Stimulated activated CD4-positive, alpha-beta T cell treated with anti-CD3 and anti-CD28 coated beads, Interleukin-4, amount 100 ng/mL, for 4 hours (primary cell): ENCODE results near the gene MAP7D1.
A peak's percentile ranks its signal among the peaks of the same experiment; 100 is the strongest.

Experiments
- DNase-seq, 2 experiments: peaks; one replicate each; pipeline ENCODE4 v3.0.0-alpha.2; 2020

The MAP7D1 gene

DNA sequence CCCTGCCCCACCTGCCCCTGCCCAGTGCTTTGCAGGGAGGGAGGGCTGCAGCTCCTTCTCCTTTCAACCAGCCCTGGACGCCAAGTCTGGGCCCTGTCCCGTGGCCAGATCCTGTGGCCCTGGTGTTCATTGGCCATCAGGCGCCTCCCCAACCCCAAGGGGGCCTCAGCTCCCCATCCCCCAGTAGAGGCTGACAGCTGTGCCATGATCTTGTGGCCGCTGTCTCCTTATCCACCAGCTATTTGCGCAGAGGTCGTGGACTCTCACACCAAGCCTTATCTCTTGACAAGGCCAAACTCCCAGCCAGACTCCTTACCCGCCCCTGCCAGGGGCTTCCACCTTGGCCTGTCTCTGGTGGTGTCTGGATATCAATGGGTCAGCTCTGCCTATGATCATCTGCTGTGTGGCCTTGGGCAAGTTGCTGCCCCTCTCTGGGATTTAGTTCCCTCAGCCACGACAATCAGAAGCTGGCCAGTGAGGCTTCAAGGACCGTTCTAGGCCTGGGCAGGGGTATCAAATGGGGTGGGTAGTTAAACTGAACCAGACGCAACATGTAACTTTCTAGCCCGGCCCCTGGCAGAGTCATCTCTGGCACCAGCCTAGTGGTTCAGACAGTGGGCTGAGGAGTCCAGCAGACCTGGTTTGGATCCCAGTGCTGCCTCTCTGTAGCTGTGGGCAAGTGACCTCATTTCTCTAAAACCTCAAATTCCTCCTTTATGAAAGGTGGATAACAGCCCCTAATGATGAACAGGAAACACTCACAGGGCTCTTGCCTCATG, 27.6 kb upstream of the MAP7D1 start:
- DNase-seq: no peak

DNA sequence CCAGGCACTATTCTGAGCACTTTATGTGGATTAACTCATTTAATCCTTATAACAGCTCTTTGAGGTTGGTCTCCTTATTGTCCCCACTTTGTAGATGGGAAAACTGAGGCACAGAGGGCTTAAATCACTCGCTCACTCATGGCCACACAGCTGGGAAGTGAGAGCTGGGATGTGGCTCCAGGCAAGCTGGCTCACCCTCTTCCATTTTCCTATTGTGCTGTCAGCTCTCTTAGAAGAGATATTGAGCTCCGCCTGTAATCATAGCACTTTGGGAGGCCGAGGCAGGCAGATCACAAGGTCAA, 27.1 kb upstream of the MAP7D1 start:
- no peak for DNase-seq

DNA sequence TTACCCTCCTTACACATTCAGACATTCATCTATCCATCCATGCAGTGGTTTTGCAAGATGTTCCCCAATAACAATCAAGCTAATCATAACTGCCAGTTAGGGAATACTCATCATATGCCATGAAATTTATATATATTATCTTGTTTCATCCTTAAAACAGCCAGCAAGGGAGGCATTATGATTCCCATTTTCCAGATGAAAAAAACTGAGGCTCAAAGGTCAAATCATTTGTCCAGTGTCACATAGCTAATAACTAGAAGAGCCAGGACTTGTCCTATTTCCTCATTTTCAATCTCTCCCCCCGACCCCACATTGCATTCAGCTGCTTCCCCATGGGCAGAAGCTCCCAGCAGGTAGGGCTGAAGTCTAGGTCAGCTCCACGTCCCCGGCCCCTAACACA, 23.9 kb upstream of the MAP7D1 start:
- no peak for DNase-seq

DNA sequence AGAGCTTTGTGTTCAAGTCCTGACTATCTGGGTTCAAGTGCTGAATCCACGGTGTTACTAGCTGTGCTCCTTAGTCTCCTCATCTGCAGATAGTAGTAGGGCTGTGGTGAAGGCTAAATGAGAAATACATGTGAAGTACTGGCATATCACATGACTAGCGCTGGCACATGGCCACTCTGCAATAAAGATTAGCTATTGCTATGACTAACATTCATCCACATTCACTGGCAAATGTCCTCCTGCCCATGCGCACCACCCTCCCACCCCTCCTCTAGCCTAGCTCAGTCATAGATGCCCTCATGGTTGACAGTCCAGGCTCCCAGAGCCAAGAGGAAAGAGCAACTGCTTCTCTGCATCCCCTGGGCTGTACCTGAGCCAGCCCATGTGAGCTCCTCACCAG, 22.5 kb upstream of the MAP7D1 start:
- no peak for DNase-seq

DNA sequence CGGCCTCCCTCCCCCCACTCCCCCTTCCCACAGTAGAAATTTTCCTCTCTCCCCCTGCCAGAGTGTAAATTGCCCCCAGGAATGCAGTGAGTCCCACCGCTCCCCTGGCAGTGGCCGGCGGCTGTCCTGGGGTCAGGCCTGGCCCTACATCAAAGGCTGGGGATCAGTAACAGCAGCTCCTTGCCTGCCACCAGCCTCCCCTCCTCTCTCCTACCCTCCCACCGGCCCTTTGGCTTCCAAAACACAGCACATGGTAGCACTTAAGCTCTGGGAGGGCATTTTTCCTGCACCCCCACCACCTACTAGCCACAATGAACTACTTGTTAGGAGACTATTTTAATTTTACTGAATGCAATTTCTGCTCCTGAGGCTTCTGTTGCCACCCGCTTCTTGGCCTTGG, 21.9 kb upstream of the MAP7D1 start:
- DNase-seq: no peak

DNA sequence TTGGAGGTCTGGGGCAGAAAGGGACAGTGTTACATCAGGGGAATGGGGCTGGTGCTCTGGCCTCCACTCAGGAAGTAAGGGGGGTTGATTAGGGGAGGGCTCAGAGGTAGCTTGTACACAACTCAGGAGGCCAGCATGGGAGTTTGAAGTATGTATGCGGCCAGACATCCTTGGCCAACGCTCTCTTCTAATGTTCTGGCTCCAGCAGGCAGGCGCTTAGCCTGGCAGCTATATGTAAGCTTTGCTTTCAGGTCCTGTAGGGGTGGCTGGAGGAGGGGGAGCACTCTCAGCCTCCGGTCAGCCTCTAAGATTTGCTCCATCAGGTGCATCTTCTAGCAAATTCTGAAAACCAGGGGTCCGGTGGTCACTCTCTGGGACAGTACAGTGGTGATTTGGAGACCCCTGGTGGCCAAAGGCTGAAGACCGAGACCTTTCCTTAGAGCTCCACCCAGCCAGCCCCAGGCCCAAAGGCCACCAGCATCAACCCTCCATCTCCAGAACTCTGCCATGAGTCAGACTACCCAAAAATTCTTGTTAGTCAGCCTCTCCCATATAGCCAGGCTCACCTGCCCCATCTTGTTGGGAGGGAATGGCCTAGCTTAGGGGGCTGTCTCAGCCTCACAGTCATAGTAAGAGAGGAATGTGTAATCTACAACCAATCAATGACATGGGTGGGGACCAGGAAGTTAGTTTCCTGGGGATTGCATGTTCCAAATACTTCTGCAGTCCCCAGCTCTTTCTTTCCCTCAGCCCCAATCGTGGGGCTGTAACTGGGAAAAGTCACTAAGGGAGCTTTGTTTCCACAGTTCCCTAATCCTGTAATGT, 21.2 kb upstream of the MAP7D1 start:
- DNase-seq: peak in 1 of 2 experiments; percentile 15

DNA sequence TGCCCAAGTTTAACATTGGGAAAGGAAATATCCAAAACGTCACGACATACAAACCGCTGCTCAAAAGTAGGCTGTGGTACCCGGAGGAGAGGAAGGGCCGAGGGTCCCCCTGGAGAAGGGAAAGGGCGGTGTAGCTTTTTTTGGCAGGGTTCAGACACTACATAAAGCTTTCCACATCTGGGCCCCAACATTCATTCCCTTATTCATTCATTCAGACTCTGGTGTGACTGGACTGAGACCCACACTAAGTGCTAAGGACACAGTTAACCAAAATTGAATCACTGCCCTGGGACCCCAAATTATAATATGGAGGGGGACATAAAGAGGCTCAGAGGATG, 20.7 kb upstream of the MAP7D1 start:
- no peak for DNase-seq

DNA sequence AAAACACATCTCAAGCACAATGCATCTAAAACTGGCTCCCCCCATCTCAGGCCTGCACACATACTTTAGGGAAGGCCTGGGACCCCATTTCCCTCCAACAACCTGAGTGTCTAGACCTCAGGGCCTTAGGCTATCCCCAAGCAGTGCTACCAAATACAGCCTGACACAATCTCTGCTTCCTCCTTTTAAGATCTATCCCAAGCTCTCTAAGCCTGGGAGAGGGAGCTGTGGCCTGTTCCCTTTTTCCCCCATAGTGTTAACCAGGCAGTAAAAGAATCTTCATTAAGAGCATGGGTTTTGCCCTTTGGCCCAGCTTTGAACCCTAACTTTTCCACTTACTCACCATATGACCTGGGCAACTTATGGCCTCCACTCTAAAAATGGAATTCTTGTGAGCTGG, 20.2 kb upstream of the MAP7D1 start:
- DNase-seq: no peak

DNA sequence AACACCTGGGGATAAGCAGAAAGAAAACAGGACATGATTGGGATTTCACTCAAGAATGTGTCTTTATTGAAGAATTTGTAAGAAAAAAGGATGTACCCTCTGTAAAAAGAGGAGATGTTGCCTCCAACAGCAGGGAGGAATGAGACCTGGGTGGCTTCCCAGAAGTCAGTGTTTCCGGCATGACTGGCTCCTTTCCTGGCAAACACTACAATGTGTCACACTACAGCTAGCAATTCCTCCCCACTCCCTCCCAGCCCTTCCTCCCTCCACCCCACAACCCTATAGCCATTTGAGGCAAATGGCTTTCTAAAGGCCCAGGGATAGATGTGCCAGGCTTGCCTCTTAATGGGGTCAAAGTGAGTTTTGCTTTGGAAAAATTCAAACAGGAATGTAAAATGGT, 19.4 kb upstream of the MAP7D1 start:
- DNase-seq: no peak

DNA sequence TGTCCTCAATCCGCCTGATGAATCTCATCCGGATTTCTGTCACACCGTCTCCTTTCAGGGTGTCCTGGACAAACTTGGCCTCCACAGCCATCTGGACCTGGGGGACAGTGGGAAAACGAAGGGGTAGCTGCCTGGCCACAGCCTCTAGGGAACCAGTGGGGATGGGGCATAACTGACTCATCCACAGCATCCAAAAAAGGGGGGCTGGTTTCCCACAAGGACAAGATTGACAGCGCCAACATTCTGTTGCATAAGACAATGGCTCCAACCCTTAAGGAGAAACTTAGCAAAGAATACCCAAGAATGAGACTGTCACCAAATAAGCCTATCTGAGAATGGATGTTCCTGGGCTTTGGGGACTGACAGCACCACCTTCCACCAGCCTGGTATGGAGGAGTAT, 18.7 kb upstream of the MAP7D1 start:
- no peak for DNase-seq

DNA sequence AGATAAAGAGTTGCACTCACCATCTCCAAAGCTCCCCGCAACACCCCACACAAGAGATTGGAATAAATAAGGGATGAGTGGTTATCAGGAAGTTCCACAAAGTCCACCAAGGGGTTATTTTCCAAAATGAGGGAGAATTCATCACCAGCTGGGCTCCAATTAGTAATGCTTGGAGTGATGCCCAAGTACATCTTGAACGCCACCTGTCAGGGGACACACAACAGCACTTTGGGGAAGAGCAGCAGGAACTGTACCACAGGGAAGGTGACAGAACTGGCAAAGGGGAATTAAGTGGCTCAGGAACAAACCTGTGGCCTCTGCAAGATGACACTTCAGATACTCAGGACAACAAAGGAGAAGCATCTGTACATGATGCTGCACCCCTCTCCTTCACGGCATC, 18.2 kb upstream of the MAP7D1 start:
- no peak for DNase-seq

DNA sequence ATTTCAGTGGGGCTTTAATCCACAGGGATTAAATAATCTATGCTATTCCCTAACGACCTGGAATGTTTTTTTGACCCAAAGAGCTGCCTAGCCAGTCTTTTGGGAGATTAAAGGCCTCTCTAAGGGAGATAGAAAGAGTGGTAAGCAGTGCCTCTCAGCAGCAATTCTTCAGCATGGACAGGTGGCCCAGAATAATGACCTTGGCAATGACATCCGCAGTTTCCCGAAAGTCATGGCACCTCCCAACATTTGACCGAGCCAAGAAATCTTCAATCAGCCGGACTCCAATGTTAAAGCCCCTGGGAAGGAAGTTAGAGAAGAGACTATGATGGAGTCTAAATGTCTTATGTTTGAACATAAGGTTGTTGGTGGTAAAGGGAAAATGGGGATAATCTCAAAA, 16.4 kb upstream of the MAP7D1 start:
- no peak for DNase-seq

DNA sequence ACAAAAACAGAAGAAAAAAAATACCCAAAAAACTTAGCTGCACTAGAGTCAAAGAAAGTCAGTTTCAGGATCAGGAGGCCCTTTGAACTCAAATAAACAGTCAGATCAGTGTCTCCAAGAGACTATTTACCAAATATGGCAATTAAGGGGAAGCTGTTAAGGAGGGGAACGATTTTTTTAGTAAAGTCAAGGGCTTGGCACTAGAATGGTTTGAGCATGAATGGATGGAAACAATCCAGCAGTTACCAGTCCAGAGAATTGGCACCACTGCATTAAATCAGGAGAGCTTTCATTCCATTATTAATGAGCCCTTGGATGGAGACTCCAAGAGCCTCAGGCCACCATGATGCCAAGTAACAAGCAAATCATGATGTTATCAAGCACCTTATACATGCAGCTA, 13.8 kb upstream of the MAP7D1 start:
- no peak for DNase-seq

DNA sequence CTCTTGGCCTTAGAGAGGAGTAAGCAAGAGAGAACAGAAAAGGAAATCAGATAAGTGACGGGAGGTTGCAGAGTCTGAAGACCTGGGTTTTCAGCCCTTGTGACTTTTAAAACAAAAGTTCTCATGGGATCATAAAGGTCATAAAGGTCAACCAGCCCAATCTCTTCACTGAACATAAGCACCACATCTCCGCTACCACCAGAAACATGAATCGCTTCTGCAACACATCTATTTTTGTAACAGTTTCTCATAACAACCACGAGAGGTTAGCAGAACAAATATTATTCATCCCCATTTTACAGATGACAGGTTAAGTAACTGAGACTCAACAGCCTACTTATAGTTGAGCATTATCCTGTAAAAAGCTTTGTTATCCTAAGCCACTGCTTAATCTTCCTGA, 12.5 kb upstream of the MAP7D1 start:
- no peak for DNase-seq

DNA sequence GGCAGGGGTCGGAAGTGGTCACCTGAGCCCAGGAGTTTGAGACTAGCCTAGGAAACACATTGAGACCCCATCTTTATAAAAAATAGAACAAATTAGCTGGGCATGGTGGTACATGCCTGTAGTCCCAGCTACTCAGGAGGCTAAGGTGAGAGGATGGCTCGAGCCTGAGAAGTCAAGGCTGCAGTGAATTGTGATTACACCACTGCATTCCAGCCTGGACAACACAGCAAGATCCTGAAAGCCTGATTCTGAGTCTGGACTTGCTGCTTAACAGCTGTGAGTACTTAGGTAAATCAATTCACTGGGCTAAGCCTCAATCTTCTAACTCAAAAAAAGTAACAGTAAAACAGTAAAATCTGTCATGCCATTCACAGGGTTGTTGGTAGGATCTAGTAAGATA, 11.5 kb upstream of the MAP7D1 start:
- DNase-seq: no peak

DNA sequence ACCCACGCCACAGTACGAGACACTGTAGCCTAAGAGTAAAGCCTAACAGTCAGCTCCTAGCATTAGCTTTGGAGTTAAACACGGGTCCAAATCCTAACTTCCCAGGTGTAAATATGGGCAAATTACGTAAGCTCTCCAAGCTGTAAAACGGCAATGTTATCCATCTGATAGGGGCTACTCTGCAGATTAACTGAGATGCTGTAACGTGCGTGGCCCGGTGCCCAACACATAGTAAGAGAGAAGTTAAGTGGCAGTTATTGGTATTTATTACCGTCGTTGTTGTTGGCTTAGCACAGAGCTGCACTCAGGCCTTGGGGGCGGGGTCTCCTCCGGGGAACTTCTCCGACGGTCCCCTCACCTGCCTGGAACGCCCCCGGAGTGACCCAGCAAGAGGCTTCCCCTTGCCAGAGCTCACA, 7.1 kb upstream of the MAP7D1 start:
- DNase-seq: no peak

DNA sequence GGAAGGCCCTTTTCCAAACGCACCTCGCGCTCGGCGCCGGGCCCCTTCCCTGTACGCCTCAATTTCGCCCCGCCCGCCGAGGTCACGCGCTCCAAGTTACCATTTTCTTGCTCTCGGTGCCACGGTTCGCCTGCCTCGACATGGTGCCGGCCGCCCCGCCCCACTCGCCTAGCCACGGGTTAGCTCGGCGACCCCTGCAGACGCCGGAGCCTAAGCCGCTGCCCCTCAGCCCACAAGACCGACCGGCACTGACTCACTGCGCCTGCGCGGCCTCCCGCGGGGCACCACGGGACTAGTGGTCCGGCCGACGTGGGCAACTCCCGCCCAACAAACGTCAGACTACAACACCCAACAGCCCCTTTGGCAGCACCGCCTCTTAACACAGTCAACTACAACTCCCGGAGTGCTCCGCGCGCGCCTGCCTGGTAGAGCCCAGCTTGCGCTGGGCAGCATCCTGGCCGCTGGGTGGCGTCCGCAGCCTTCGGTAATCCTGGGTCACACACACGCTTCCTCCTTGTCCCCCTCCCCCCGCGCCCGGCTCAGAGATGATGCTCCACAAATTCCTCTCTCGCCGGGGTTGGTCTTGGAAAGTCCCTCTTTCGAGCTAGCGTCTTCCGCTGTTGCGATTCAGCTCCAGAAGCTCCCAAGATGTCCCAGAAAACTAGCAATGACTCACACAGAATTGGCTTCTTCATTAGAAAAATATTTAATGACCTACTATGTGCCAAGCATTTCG, 6.6 kb upstream of the MAP7D1 start, which contains the start of gene TRAPPC3:
Gene TRAPPC3 (minus strand): TSS at position 250 of the 736 bp plus-strand sequence. CDS start 108 bp downstream, at position 142.
- DNase-seq: peak; percentile 99 to 100

DNA sequence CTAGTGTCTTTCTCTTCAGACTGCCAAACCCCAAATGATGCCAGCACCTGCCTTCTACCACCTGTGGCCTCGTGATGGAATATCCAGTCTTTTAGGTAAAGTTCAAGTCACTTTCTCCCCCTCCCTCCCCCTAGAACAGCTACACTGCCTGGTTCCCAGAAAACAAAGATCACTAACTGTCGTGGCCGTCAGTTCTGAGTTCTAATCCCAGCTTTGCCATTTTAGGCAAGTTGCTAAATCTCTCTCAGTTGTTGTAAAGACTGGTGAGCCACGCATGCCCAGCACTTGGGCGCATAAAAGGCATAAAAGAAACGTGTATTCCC, 6.0 kb upstream of the MAP7D1 start:
- no peak for DNase-seq

DNA sequence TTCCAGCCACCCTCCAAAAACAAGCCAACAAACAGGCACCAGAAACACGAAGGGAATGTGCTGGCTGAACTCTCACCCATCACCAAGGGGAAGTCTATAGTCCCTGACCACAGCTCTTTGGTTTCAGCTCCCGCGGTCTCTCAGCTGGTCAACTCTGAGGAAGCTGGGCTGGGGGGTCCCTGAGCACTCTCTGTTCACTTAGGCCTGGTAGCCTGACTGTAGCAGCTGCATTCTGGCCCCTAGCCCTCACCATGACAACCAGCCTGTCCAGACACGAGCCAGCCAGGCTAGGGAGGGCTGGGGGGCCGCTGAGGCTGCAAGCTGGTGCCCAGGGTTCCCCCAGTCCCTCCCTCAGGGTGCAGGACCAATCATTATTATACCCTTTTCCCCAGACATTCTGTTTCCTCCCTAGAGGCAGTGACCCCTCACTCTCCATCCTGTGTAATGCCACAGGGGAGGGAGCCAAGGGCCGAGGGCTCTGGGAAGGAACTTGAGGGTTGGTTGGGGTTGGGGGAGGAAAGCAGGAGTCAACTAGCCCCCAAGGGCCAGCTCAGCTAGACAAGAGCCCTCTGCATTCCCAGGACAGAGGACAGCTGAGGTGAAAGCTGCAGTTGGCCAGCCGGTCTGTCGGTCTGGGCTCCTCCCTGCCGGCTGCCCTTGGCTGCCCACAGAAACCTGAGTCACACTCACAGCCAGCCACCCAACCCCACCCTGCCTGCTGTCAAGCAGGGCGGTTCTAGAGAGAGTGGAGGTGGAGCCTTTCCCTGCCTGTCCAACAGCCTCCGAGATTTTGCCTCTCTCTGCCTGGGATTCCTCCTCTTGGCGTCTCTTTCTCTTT, 5.4 kb upstream of the MAP7D1 start:
- peak; percentile 54 to 69 for DNase-seq

DNA sequence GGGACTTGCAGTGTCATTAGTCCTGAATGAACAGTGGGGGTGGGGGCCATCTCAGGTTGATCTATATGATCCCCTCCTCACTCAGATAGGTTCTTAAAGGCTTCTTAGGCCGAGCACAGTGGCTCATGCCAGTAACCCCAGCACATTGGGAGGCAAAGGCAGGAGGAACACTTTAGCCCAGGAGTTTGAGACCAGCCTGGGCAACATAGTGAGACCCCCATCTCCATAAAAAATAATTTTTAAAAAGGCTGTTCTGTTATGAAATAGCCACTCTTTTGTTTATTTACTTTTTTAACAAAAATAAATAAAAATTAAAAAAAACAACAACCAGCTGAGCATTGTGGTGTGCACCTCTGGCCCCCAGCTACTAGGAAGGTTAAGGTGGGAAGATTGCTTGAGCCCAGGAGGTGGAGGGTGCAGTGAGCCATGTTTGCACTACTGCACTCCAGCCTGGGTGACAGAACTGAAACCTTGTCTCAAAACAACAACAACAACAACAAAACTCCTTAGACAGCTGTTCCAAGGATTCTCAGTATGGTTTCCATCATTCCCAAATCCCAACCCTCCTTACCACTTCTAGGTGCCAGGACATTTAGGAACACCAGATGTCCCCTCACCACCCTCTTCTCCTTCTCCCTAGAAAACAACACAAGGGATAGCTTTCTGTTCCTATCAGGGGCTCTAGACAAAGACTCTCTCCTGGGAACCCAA, 4.7 kb upstream of the MAP7D1 start:
- no peak for DNase-seq

DNA sequence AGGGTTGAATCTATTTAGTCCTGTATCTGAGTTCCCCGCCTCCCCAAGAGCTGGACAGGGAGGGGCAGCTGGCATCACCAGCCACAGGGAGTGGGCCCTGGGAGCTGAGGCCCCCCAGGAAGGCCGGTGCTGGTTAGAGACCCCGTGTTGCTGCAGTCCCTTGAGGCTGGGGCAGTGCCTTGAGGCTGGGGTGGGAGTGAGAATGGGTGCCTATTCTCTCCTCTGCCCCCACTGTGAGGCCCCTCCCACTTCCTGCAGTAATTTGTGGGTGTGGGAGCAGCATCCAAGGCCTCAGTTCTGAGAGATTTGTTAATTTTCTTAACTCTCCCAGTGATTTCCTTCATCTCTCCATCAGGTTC, 4.1 kb upstream of the MAP7D1 start:
- DNase-seq: peak in 1 of 2 experiments; percentile 62

DNA sequence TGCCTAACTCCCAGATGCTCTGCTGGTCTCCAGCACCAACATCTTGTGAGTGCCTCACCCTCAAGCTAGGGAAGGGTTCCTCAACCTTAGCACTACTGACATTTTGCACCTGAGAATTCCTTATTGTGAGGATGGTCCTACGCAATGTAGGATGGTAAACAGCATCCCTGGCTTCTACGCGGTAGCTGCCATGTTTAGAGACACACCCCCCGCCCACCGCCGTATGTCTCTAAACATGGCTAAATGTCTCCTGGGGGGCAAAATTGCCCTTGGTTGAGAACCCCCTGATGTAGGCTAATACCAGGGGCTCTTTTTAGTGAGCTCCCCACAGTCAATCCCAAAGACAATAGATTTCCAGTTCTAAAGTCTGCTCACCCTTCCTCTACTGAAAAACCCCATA, 2.5 kb upstream of the MAP7D1 start:
- DNase-seq: no peak

DNA sequence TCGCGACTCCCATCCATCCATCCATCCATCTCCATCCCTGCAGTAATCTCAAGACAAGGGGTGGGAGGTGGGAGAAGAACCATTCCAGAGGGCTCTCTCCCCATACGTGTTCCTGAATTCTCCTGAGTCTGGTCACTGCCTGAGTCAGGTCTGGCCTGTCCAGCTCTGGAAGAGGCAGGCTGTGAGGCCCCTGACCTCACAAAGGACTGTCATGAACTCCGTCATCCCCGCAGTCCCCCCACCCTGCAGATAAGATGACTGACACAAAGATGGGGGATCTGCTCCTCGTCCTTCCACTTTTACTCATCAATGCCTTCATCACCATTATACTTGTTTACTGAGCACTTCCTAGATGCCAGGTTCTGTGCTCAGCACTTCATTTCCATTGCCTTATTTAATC, 1.6 kb upstream of the MAP7D1 start:
- no peak for DNase-seq
